Astrocyte of the cerebellum (primary cell): Measurements from ENCODE around the gene SLC2A4.
A peak's percentile ranks its signal among the peaks of the same experiment; 100 is the strongest.

ENCODE experiments used
- DNase-seq: peaks from one replicate; pipeline ENCODE4 v3.0.0-alpha.2; 2011; ENCODE audit warnings: low read depth
- H3K4me3 ChIP-seq: 2 replicates; pipeline ENCODE4 v1.5.1; 2011; ENCODE audit warnings: mild to moderate bottlenecking, low read depth, low read length, moderate library complexity
- CTCF ChIP-seq: IDR thresholded peaks from 2 replicates; pipeline ENCODE4 v1.5.1; 2012; ENCODE audit warnings: low read length, low read depth, moderate library complexity, mild to moderate bottlenecking; ENCODE audit errors: missing control alignments
- in situ Hi-C: cut with HindIII; loops from 2 replicates; pipeline ENCODE4 v1.10.0; 2017; ENCODE audit warnings: low sequenced_read_pairs

Gene SLC2A4

GRCh38 chr17:7248796-7249195, 32.7 kb upstream of the SLC2A4 start:
- H3K4me3 ChIP-seq: no peak overlapping the region
- no peak for TF ChIP-seq CTCF
- no peak for DNase-seq
- in situ Hi-C loops: no loop called here

GRCh38 chr17:7249214-7249613, 32.3 kb upstream of the SLC2A4 start:
- in situ Hi-C loops: no loop called here
- H3K4me3 ChIP-seq: no peak overlapping the region
- TF ChIP-seq CTCF: no peak
- DNase-seq: no peak

- in situ Hi-C loops: no loop called here
- no peak for TF ChIP-seq CTCF
- no peak for DNase-seq
- H3K4me3 ChIP-seq: peak overlapping the region; percentile 84
These were observed 31.7 kb upstream of the SLC2A4 start for GRCh38 chr17:7249830-7250229.

- DNase-seq: no peak
- in situ Hi-C loops: no loop called here
- H3K4me3 ChIP-seq: peak overlapping the region; percentile 84
- no peak for TF ChIP-seq CTCF
These were observed 30.6 kb upstream of the SLC2A4 start for GRCh38 chr17:7250695-7251627.

- TF ChIP-seq CTCF: no peak
- in situ Hi-C loops: no loop called here
- peak; percentile 99 for DNase-seq
- peak within 1 kb of the TSS; percentile 84 for H3K4me3 ChIP-seq
These were observed 29.8 kb upstream of the SLC2A4 start, which contains the start of gene CTDNEP1 for GRCh38 chr17:7251661-7252175. TSS of gene CTDNEP1 (minus strand) at chr17:7251734. CDS start at chr17:7251296, 438 bp downstream.

- in situ Hi-C loops: no loop called here
- H3K4me3 ChIP-seq: peak within 1 kb of the TSS; percentile 84
- peak; percentile 86 for DNase-seq
- no peak for TF ChIP-seq CTCF
These were observed 29.1 kb upstream of the SLC2A4 start, which contains the start of gene ELP5 for GRCh38 chr17:7252176-7253043. TSS of gene ELP5 (plus strand) at chr17:7252215. CDS start at chr17:7252551, 336 bp downstream.
